Sigmoid colon (tissue), 4 donors: Measurements from ENCODE around the gene GALNT10.
A peak's percentile ranks its signal among the peaks of the same experiment; 100 is the strongest.

Source experiments
- EP300 ChIP-seq, 4 donors: sonication (generic); formaldehyde crosslinking; IDR thresholded peaks; one replicate each; pipeline ENCODE4 v1.6.1; 2017; ENCODE audit warnings: antibody characterized with exemption in 4 of 4
- POLR2A ChIP-seq, 2 donors: fragments of 450-650 bp; IDR thresholded peaks; one replicate each; pipeline ENCODE4 v1.6.1; 2016; ENCODE audit warnings: antibody characterized with exemption in 2 of 2, mild to moderate bottlenecking in 2 of 2, moderate library complexity in 2 of 2
- TF ChIP-seq, protein P1 (sequence below), 4 experiments: fragments of 450-650 bp in 3 of 4; fragments of 200-600 bp in 1 of 4; IDR thresholded peaks; one replicate each; pipeline ENCODE4 v1.5.1; 2016 to 2019; ENCODE audit warnings: antibody characterized with exemption in 4 of 4, mild to moderate bottlenecking in 3 of 4, moderate library complexity in 2 of 4

DNA sequence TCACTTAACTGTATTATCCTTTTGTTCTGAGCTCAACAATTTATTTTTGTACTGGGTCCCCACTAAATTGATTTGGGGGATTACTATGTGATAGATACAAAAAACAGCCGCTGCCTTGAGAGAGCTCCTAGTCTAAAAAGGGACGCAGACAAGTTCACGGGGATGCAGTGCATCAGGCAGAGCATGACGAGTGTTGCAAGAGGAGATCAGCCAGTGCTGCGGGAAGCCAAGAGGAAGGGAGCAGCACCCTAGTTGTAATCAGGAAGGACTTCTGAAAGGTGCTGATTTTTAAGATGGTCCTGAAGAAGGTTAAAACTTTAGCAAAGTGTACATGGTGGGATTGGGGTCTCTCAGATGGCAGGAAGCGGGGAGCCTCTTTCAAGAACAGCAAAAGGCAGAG, 15.8 kb downstream of the GALNT10 start:
- TF ChIP-seq, protein P1, sequence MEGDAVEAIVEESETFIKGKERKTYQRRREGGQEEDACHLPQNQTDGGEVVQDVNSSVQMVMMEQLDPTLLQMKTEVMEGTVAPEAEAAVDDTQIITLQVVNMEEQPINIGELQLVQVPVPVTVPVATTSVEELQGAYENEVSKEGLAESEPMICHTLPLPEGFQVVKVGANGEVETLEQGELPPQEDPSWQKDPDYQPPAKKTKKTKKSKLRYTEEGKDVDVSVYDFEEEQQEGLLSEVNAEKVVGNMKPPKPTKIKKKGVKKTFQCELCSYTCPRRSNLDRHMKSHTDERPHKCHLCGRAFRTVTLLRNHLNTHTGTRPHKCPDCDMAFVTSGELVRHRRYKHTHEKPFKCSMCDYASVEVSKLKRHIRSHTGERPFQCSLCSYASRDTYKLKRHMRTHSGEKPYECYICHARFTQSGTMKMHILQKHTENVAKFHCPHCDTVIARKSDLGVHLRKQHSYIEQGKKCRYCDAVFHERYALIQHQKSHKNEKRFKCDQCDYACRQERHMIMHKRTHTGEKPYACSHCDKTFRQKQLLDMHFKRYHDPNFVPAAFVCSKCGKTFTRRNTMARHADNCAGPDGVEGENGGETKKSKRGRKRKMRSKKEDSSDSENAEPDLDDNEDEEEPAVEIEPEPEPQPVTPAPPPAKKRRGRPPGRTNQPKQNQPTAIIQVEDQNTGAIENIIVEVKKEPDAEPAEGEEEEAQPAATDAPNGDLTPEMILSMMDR (IDR thresholded peaks at IDR 0.05), result no peak
- TF ChIP-seq POLR2A (IDR thresholded peaks at IDR 0.05), result no peak
- TF ChIP-seq EP300 (IDR thresholded peaks at IDR 0.05), result peak in 1 of 4 donors; percentile 9
